OCI-LY3 (cell line): ENCODE measurements around the gene GUSB.

Source experiments
- EZH2phosphoT487 ChIP-seq: fragments of 200-600 bp; shearing (Covaris generic); IDR thresholded peaks from 2 replicates; pipeline ENCODE4 v1.6.1; 2018; ENCODE audit warnings: antibody characterized with exemption, mixed run types, low read depth
- TF ChIP-seq, protein P1 (sequence below): fragments of 200-600, 300-600 bp; sonication (generic); IDR thresholded peaks from 2 replicates; pipeline ENCODE4 v1.5.1; 2014; ENCODE audit warnings: antibody characterized with exemption, low read length, low read depth

- TF ChIP-seq, protein P1, sequence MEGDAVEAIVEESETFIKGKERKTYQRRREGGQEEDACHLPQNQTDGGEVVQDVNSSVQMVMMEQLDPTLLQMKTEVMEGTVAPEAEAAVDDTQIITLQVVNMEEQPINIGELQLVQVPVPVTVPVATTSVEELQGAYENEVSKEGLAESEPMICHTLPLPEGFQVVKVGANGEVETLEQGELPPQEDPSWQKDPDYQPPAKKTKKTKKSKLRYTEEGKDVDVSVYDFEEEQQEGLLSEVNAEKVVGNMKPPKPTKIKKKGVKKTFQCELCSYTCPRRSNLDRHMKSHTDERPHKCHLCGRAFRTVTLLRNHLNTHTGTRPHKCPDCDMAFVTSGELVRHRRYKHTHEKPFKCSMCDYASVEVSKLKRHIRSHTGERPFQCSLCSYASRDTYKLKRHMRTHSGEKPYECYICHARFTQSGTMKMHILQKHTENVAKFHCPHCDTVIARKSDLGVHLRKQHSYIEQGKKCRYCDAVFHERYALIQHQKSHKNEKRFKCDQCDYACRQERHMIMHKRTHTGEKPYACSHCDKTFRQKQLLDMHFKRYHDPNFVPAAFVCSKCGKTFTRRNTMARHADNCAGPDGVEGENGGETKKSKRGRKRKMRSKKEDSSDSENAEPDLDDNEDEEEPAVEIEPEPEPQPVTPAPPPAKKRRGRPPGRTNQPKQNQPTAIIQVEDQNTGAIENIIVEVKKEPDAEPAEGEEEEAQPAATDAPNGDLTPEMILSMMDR = no peak
- no peak for TF ChIP-seq EZH2phosphoT487
Measured at GRCh38 chr7:65988084-65988483, 6.1 kb upstream of the GUSB start.
